Smooth muscle cell (in vitro differentiated cells): ENCODE data around the gene ATP2A1. TPM values are rescaled to one million over a fixed set of nuclear protein-coding genes. Genes with fewer than 3 reads are reported as not detected.

Experiments used
- DNase-seq: peaks from one replicate; lab custom pipeline; 2025; ENCODE audit not compliant: unreplicated experiment; lab: John Stamatoyannopoulos, UW
- H2AFZ ChIP-seq: fragments of 200-600 bp; sonication (generic); 2 replicates; pipeline ENCODE4 v1.6.0; 2016; ENCODE audit warnings: antibody characterized with exemption, low read depth, mild to moderate bottlenecking
- H3F3A ChIP-seq: fragments of 200-600 bp; sonication (generic); 2 replicates; pipeline ENCODE4 v1.6.0; 2017; ENCODE audit warnings: antibody characterized with exemption, low read depth
- H3K27ac ChIP-seq: fragments of 200-600 bp; sonication (generic); 2 replicates; pipeline ENCODE4 v1.5.1; 2016; ENCODE audit warnings: low read depth, mild to moderate bottlenecking
- H3K27me3 ChIP-seq: fragments of 200-600 bp; sonication (generic); 2 replicates; pipeline ENCODE4 v1.6.1; 2016; ENCODE audit warnings: low read depth, mild to moderate bottlenecking
- H3K36me3 ChIP-seq: fragments of 200-600 bp; sonication (generic); 2 replicates; pipeline ENCODE4 v1.5.1; 2016; ENCODE audit warnings: low read depth
- H3K4me1 ChIP-seq: fragments of 200-600 bp; sonication (generic); 2 replicates; pipeline ENCODE4 v1.5.1; 2016; ENCODE audit warnings: low read depth
- H3K4me2 ChIP-seq: fragments of 200-600 bp; sonication (generic); 2 replicates; pipeline ENCODE4 v1.6.0; 2016; ENCODE audit warnings: mild to moderate bottlenecking
- H3K4me3 ChIP-seq: fragments of 200-600 bp; sonication (generic); 2 replicates; pipeline ENCODE4 v1.5.1; 2016; ENCODE audit warnings: mild to moderate bottlenecking
- H3K79me2 ChIP-seq: fragments of 200-600 bp; sonication (generic); 2 replicates; pipeline ENCODE4 v1.6.0; 2016; ENCODE audit warnings: low read depth, mild to moderate bottlenecking
- H3K9ac ChIP-seq: fragments of 200-600 bp; sonication (generic); 2 replicates; pipeline ENCODE4 v1.6.0; 2016; ENCODE audit warnings: low read depth
- H3K9me3 ChIP-seq: fragments of 200-600 bp; sonication (generic); replicated peaks from 2 replicates; pipeline ENCODE4 v1.5.1; 2016; ENCODE audit warnings: low read depth
- H4K20me1 ChIP-seq: fragments of 200-600 bp; sonication (generic); 2 replicates; pipeline ENCODE4 v1.6.0; 2016; ENCODE audit warnings: low read depth
- WGBS: methylation state at CpG from one replicate; pipeline ENCODE4 v1.1.7; 2016; ENCODE audit warnings: low lambda C conversion rate; 5-methylcytosine and 5-hydroxymethylcytosine counted together
- polyA plus RNA-seq: library from polyadenylated mRNA; unstranded; fragments of >200 nt; fragmentation: Nextera tagmentation; extraction: Ambion mirVana; gene quantifications from 2 replicates; pipeline ENCODE4 v1.2.1, GENCODE V29; 2016
- total RNA-seq: library from RNA; depleted of rRNA; stranded (reverse); fragments of >200 nt; gene quantifications from 2 replicates; pipeline ENCODE4 v1.2.3, GENCODE V29; 2014
- TF ChIP-seq, protein P1 (sequence below): fragments of 200-600 bp; sonication (generic); IDR thresholded peaks from 2 replicates; pipeline ENCODE4 v1.5.1; 2017; ENCODE audit warnings: borderline replicate concordance, mild to moderate bottlenecking, antibody characterized with exemption; ENCODE audit not compliant: insufficient read depth, poor library complexity, severe bottlenecking

ATP2A1 gene
- total and polyA plus RNA-seq, 2 experiments from 2014 or later = 0.09 to 1.2 TPM

DNA sequence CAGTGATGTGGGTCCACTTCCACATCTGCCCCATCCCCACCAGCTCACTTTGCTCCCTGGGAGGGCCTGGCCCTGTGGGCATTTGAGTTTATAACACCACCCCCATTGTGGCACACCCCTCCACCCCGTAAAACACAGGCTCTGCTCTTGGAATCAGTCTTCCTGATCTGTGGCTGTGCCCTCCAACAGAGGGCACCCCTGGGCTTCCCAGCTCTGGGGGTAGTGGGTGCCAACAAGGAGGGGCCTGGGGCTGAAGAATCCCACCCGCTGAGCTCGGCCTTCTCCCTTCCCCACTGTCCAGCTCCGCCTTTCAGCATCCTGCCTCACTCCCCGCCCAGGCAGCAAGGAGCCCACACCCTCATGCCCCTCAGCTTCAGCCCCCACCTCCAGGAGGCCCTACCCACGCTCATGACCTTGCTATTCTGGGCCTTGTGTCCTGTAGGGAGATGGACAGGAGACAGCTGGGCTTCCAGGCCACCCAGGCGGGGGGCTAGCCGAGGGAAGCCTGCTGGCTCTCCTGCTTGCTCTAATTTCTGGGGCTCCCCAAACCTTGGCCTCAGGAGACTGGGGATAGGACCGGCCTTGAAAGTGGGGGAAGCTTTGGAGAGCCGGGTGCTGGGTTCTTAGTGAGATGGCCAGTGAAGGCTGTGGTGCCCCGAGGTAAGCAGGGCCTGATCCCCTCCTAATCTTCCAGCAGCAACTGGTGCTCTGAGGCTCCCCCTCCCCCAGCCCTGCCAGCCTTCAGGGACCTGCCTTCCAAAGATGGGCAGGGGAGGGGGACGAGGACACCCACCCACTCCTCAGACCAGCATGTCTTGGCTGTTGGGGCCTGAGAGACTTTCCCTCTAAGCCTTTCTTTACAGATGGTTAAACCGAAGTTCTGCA is 2.9 kb upstream of the ATP2A1 start:
- TF ChIP-seq, protein P1, sequence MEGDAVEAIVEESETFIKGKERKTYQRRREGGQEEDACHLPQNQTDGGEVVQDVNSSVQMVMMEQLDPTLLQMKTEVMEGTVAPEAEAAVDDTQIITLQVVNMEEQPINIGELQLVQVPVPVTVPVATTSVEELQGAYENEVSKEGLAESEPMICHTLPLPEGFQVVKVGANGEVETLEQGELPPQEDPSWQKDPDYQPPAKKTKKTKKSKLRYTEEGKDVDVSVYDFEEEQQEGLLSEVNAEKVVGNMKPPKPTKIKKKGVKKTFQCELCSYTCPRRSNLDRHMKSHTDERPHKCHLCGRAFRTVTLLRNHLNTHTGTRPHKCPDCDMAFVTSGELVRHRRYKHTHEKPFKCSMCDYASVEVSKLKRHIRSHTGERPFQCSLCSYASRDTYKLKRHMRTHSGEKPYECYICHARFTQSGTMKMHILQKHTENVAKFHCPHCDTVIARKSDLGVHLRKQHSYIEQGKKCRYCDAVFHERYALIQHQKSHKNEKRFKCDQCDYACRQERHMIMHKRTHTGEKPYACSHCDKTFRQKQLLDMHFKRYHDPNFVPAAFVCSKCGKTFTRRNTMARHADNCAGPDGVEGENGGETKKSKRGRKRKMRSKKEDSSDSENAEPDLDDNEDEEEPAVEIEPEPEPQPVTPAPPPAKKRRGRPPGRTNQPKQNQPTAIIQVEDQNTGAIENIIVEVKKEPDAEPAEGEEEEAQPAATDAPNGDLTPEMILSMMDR = no peak
- Histone ChIP-seq H3K4me3 (no peak overlapping the region), H3K27ac (no peak overlapping the region), H4K20me1 (peaks cover 7% of the 10 kb centered on the region), H3K9ac (no peak overlapping the region), H3K9me3 (no peaks in the 10 kb centered on the region), H3K79me2 (no peaks in the 10 kb centered on the region), H3F3A (peaks cover 3% of the 10 kb centered on the region), H3K36me3 (no peaks in the 10 kb centered on the region), H3K4me1 (peaks cover 4% of the 10 kb centered on the region), H2AFZ (no peak overlapping the region), H3K4me2 (no peak overlapping the region), H3K27me3 (no peaks in the 10 kb centered on the region)
- WGBS = 89% methylated on average over 13 of the region's 13 CpGs
- DNase-seq = no peak

DNA sequence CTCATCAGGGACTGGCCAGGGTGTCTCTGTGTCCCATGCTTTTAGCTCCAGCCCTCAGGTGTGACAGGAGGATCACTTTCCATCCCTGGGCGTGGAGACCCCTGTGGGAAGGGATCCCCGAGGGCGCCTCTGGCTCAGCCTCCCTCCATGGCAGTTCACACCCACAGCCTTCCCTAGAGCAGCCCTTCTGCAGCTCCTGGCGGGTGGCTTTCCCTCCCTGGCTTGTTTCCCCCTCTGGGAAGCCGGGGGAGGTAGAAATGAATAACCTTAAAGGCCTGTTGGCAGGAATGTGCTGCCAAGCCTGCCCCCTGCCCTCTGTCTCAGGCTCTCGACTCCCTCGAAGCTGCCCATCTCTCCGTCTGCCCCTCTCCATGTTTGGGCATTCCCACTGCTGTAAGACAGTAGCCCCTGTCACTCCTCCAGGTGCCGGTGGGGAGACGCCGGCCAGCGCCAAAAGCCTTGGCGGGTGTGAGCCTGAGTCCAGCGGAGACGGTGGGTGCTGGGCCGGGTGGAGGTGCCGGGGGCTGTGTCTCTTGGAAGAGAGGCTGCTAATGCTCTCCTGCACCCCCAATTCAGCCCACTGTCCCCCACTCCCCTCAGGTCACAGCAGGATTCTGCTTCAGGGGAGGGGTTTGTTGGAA is 2.1 kb upstream of the ATP2A1 start:
- H3K4me3 ChIP-seq = no peak overlapping the region
- no peak for DNase-seq
- H2AFZ ChIP-seq = no peak overlapping the region
- TF ChIP-seq, protein P1 = no peak
- H3K4me2 ChIP-seq = no peak overlapping the region
- H3K9ac ChIP-seq = no peak overlapping the region
- H3K27ac ChIP-seq = no peak overlapping the region
- H4K20me1 ChIP-seq = peaks cover 7% of the 10 kb centered on the region
- peaks cover 3% of the 10 kb centered on the region for H3F3A ChIP-seq
- no peaks in the 10 kb centered on the region for H3K79me2 ChIP-seq
- no peaks in the 10 kb centered on the region for H3K27me3 ChIP-seq
- WGBS = 89% methylated on average over 17 of the region's 17 CpGs
- peaks cover 10% of the 10 kb centered on the region for H3K4me1 ChIP-seq
- no peaks in the 10 kb centered on the region for H3K36me3 ChIP-seq
- H3K9me3 ChIP-seq = no peaks in the 10 kb centered on the region

DNA sequence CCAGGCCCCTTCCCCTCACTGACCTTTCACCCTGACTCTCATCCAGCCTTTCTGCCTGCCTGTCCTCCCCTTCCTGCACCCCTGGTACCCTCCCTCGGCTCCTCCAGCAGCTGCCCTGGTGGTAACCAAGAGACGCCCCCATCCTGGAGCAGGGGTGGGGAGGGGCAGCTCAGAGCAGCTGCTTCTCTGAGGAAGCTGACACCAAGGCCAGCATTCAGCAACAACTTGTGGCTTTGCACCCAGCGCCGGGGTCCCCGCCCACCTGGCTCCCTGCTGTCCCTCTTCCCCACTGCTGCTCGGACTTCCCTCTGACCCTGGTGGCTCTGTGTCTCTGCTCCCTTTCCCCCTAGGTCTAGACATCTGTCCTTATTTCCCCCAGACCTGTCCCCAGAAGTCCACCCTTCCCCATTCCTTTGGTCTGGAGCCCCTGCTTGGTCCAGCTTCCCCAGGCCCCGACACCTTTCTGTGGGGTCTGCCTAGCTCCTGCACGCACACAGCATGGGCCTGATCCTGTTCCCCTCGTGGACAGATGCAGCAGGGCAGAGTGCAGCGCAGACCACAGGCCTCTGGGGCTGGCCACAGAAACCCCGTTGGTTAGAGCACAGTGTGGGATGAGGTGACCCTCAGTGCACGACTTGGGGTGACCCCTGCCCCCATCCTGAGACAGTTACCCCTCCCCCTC is 1.2 kb upstream of the ATP2A1 start:
- TF ChIP-seq, protein P1 = no peak
- Histone ChIP-seq H3K27ac (no peak overlapping the region), H3K27me3 (no peaks in the 10 kb centered on the region), H3K9ac (no peak overlapping the region), H3K79me2 (no peaks in the 10 kb centered on the region), H3K36me3 (no peaks in the 10 kb centered on the region), H3F3A (peaks cover 3% of the 10 kb centered on the region), H2AFZ (no peak overlapping the region), H3K4me3 (no peak overlapping the region), H3K4me2 (no peak overlapping the region), H4K20me1 (peaks cover 7% of the 10 kb centered on the region), H3K9me3 (no peaks in the 10 kb centered on the region), H3K4me1 (peaks cover 10% of the 10 kb centered on the region)
- WGBS = 84% methylated on average over 9 of the region's 12 CpGs
- DNase-seq = no peak
